IMR-90 (cell line): Measurements from ENCODE around the gene SIDT1.

Experiments used
- BHLHE40 ChIP-seq: fragments of 150-350 bp; IDR thresholded peaks from 2 replicates; pipeline ENCODE4 v1.6.1; 2016; ENCODE audit warnings: mild to moderate bottlenecking, low read depth, low read length
- CEBPB ChIP-seq: IDR thresholded peaks from 2 replicates; pipeline ENCODE4 v1.6.1; 2012; ENCODE audit warnings: low read depth, low read length, improper control_type of control experiment
- CTCF ChIP-seq: conservative IDR thresholded peaks from 2 replicates; pipeline ENCODE4 v1.5.1; 2012; ENCODE audit warnings: mild to moderate bottlenecking, low read depth, low read length, improper control_type of control experiment
- MAZ ChIP-seq: IDR thresholded peaks from 2 replicates; pipeline ENCODE4 v1.6.1; 2012; ENCODE audit warnings: low read depth, mild to moderate bottlenecking, low read length, improper control_type of control experiment, moderate library complexity, borderline replicate concordance
- NFE2L2 ChIP-seq: fragments of 150-350 bp; IDR thresholded peaks from 2 replicates; pipeline ENCODE4 v1.6.1; 2016; ENCODE audit warnings: low read depth, mild to moderate bottlenecking, low read length
- POLR2A ChIP-seq: IDR thresholded peaks from 2 replicates; pipeline ENCODE4 v1.6.1; 2012; ENCODE audit warnings: mild to moderate bottlenecking, low read depth, low read length
- RAD21 ChIP-seq: IDR thresholded peaks from 2 replicates; pipeline ENCODE4 v1.6.1; 2012; ENCODE audit warnings: low read length, improper control_type of control experiment
- RCOR1 ChIP-seq: IDR thresholded peaks from 2 replicates; pipeline ENCODE4 v1.6.1; 2012; ENCODE audit warnings: mild to moderate bottlenecking, low read length, improper control_type of control experiment; ENCODE audit not compliant: insufficient replicate concordance
- RFX5 ChIP-seq: IDR thresholded peaks from 2 replicates; pipeline ENCODE4 v1.8.0; 2012; ENCODE audit warnings: low read depth, mild to moderate bottlenecking, low read length, moderate library complexity
- SMC3 ChIP-seq: fragments of 150-350 bp; IDR thresholded peaks from 2 replicates; pipeline ENCODE4 v1.6.1; 2016; ENCODE audit warnings: low read depth, mild to moderate bottlenecking, antibody characterized with exemption, low read length, moderate library complexity
- USF2 ChIP-seq: fragments of 150-350 bp; IDR thresholded peaks from 2 replicates; pipeline ENCODE4 v1.6.1; 2017; ENCODE audit warnings: mild to moderate bottlenecking, antibody characterized with exemption, low read length, low read depth

GRCh38 chr3:113601240-113601639 lies 68.9 kb downstream of the SIDT1 start:
- TF ChIP-seq CTCF (no peak), POLR2A (no peak), SMC3 (no peak), MAZ (no peak), RAD21 (no peak), USF2 (no peak), NFE2L2 (no peak), BHLHE40 (no peak), RCOR1 (no peak), RFX5 (no peak), CEBPB (no peak)
